ENCODE data around the gene DYNC1I1. TPM values are rescaled to one million over a fixed set of nuclear protein-coding genes. Genes with fewer than 3 reads are reported as not detected.

DYNC1I1 gene
- 3.2 and 3.5 TPM in 2 replicates for total RNA-seq

GRCh38 chr7:95772298-95772770, at the start of gene DYNC1I1:
DYNC1I1 (plus strand) TSS chr7:95772554; CDS start chr7:95804730, 32,176 bp downstream.

Other genes with a start within 250 kb of the DYNC1I1 start
- 3.2 and 59.5 TPM in 2 replicates for gene PDK4, start 176.0 kb upstream of the DYNC1I1 start, total RNA-seq

Data from aortic smooth muscle cell (primary cell).